GM21576 (cell line): ENCODE data around the gene ZER1.
A peak's percentile ranks its signal among the peaks of the same experiment; 100 is the strongest.

Experiments used
- ATAC-seq: cut with Tn5 transposase; IDR thresholded peaks from one replicate; pipeline ENCODE4 v1.9.1; 2021; ENCODE audit warnings: mild to moderate bottlenecking, moderate library complexity; ENCODE audit not compliant: unreplicated experiment

ZER1 gene

DNA sequence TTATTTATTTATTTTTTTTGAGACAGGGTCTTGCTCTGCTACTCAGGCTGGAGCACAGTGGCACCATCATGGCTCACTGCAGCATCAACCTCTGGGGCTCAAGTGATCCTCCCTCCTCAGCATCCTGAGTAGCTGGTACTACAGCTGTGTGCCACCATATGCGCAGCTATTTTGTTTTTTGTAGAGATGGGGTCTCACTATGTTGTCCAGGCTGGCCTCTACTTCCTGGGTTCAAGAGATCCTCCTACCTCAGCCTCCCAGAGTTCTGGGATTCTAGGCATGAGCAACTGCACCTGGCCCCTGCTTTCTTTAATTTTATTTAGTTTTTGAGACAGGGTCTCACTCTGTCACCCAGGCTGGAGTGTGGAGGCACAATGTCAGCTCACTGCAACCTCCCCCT is 28.3 kb downstream of the ZER1 start:
- no peak for ATAC-seq

DNA sequence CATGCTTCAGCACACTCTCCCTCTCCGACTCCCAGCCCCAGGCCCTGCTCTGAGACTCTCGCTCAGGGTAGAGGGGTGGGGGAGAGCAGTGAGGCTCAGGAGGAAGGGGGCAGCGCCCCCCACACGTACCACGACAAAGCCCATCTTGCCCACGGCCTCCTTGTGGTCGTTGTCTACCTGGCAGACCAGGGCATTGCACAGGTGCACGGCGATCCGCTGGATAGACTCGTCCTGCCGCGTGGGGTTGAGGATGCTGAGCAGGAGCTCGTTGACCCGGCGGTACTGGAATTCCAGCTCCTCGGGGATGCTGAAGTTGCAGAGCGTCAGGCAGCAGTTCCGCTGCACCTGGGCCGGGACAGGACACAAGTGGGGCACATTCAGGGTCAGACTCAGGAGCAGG is 29.3 kb downstream of the ZER1 start:
- no peak for ATAC-seq

DNA sequence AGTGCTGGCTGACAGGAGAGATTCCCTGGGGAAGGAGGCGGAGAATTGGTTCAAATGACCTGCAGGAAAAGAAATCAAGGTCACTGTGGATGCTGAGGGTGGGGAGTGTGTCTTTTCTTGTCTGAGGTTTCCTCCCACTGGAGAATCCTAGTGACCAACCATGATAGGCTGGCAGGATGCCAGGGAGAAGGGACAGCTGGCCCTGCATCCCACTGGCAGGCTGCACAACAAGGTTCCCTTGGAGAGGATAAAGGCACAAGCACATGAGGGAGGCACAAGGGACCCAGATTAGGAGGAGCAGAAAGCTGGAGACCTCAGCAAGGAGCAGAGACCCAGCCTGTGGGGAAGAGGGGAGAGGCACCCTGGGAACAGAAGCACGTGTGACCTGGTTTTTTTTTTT is 36.4 kb downstream of the ZER1 start:
- no peak for ATAC-seq

DNA sequence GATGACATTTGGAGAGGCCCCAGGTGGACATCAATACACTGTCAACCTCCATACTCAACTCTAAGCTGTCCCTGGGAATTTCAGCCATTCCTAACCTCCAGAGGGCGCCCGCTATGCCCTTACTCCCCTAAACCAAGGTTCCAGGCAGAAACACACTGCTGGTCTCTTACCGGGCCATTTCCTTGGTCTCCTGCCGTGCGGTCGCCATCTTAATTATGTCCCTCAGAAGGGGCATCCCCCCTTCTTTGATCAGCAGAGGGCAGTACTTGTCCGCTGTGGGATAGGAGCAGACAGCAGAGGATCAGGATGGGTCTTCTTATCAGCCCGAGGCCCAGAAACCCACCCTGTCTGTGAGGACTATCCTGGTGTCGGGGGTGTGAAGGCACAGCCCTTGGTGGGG is 38.5 kb downstream of the ZER1 start:
- no peak for ATAC-seq

DNA sequence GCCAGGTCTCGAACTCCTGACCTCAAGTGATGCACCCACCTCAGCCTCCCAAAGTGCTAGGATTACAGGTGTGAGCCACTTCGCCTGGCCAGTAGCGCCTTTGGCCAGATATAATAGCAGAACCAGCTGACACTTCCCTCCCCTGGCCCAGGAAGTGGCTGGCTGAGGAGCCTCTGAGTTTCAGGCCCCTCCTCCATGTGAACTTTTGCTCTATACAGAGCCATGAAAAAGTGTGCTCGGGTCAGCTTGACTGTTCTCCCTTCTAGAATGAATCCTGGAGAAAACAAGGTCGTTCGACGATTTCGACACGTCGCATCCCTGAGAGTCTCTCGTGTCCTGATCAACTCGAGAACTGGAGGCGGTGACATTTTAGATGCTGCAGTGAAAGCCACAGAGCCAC is 39.2 kb downstream of the ZER1 start:
- no peak for ATAC-seq

DNA sequence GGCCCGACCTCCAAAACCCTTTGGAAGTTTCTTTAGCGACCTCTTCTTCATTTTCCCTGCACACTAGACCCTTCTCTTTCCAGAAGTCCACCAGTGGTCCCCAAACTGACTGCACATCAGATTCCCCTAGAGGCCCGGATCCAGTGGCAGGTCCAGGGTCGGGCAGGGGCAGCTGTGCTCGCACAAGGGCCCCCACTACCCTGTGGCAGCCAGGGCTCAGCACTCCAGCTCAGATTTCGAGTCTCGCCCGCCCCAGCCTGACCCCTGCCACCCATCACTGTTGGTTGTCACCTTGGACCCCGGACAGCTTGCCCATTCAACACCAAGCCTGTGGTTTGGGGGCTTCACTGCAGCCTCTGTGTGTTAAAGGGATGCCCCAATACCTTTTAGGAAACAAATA is 40.0 kb downstream of the ZER1 start:
- no peak for ATAC-seq

DNA sequence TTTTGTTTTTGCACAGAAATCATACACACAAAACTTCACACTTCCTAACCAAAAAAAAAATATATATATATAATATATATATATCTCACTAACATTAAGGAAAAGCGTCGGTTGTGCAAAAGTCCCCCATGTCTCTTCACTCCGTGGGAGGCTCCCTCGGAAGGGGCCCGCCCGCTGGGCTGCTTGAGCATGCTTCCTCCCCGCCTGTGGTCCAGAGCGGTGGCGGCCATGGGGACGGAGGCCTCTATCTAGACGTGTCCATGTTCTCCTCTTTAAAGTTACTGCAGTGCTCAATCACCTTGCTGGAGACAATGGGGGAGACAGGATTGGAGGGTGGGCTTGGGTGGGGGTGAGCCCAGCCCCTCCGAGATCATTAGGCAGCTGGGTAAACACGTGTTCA is 40.6 kb downstream of the ZER1 start:
- ATAC-seq, result no peak

DNA sequence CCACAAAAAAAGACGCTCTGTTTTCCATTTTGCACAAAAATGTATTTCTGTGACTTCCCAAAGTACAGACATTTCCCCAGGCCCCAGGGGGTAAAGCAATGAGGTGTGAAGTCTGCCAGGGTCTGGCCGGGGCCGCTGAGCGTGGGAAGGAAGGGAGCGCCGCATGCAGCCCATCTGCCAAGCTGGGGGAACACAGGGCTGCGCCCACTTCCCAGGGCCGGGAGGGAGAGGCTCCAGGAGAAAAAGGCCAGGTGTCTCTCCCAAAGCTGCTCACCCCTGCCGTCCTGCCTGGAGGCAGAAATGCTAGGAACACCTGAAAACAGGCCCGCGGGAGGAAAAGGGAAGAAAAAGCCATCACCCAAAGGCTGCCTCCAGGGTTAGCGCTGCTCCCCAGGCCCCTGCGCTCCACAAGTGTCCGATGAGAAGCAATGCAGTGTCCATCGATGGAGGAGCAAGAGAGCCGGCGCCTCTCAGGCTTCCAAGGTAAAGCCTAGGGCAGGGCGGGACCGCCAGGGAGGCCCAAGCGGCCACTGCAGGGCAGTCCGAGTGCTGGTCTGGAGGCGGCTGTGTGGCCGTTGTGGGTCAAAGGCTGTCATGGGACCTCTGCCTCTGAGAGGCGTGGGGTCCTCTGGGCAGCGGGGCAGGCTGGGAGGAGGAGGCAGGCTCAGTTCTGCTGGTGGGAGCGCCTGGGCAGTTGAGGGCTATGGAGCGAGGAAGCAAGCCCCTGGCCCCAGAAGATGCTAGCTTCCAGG is 41.8 kb downstream of the ZER1 start:
- no peak for ATAC-seq

DNA sequence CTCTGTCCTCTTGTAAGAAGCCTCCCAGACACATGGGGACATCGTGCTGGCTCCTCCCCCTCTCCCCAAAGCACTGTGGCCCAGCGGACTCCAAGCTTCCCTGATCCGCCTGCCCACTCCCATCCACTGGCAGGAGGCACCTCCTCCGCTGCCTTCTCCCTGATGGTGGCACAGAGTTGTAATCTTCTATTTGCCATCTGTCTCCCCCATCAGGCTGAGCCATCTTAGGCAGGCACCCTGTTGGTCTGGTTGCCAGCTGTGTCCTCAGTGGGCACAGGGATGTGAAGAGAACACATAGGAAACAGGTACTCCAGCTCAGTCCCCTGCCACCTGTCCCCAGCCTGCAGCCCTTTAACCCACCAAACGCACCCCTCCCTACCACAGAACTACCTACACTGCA is 42.4 kb downstream of the ZER1 start:
- no peak for ATAC-seq

DNA sequence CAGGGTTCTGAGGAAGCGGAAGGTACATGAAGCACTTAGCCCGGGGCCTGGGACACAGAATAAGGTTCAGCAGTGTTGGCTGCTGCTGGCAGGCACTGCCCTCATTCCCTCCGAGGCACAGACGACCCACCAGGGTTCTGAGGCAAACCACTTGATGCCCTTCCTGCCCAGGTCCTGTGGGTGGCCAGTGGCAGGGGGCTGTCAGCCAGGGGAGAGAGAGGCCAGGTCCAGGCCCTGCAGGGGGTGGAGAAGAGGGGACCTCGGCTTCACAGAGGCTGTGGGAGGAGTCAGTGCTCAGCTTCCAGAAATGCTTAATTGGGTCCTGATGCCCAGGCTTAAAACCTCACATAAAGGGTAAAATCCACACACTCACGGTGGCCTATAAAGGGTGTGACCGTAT is 43.4 kb downstream of the ZER1 start:
- no peak for ATAC-seq

DNA sequence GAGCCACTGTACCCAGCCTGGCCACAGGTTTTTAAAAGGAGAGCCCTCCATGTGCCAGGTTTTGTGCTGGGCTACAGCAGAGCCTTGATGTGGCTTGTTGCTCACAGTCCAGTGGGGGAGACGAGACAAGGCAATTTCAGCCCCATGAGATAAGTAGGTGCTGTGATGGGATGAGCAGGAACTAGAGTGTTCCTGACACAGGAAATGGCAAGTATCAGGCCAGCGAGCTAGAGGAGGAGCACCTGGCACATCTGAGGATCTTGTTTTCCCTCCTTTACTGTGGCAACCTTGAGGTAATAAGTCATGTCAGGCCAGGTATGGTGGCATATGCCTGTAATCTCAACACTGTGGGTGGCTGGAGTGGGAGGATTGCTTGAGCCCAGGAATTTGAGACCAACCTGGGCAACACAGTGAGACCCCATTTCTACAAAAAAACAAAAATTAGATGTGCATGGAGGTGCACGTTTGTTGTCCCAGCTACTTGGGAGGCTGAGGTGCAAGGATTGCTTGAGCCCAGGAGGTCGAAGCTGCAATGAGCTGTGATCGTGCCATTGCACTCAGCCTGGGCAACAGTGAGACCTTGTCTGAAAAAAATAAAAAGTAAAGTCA is 44.0 kb downstream of the ZER1 start:
- no peak for ATAC-seq

DNA sequence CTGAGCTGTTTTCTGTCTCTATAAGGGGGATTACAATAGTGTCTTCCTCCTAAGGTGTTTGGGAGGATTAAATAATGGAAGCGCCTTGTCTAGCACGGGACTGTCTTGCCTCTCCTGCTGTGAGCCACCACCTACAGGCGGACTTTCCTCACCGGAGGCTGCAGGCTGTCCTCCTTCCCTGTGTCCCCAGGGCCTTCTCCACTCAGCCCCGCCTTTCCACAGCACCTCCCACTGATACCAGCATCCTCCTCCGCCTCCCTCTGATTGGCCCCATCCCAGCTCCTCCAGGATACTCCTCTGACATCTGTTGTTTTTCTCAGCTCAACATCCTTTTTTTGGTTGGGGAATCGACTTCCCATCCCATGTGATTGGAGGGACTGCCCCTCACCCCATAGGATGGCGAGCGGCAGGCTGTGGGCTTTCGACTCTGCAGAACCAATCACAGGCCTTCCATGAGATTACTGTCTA is 46.9 kb downstream of the ZER1 start:
- no peak for ATAC-seq

DNA sequence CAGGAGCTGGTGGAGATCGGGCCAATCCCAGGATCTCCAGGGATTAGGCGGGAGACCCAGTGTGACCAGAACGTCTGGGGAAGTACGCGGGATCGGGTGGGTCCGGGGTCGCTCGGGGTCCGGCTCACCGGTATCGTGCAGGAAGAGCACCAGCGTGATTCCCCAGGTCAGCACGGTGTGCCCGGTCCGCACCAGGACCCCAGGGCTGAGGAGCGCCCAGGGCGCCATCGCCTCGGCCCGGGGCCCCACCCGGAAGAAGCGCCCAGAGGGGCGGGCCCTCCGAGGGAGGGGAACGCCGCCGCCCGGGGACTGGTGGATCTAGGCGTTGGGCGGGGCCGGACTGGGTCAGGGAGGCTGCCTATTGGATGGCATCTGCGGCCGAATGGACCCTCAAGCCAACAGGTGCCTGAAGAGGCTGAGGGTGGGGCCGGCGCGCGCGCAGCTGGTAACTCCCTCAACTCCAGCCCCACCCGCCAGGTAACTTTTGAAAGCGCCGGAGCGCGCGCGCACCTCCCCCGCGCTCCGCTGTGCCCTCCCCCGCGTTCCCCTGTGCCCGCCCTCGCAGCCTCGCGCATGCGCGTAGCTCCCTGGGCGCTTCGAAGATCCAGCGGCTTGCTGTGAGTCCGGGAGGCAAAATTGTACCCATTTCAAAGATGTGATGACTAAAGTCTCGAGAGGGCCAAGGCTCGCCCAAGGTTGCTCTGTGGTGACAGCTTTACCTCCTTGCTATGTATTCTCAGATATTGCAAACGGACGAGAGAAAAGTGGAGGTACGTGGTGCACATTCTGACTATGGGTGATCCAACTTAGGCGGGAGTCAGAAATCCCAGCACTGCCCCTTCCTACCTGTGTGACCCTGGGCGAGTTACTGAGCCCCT is 47.6 kb downstream of the ZER1 start, which contains the start of gene ZDHHC12:
Gene ZDHHC12, minus strand, starts transcription at position 262 of the 878 bp plus-strand sequence. Its CDS starts 34 bp downstream, at position 228.
- peak; percentile 93 for ATAC-seq

DNA sequence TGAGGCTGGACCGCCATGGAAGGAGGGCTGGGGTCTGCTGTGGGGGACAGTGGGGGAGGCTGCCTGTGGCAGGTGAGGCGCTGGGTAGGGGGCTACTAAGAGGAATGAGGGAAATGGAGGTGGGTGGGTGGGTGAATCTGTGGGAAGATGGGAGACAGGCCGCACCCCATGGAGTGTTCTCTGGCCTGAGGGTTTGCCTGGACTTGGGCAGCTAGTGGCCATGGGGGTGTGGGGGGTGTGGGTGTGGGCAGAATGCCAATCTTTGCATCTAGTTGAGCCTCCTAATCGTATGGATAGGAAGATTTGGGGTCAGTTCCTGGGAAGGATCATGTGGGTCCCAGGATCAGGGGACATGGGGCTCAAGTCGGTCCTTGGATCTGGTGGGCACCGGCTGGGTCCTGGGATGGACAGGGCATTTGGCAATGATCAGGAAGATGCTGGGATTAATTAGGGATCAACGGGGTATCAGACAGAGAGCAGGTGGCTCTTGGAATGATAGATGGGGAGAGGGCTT is 48.3 kb downstream of the ZER1 start:
- ATAC-seq, result no peak

DNA sequence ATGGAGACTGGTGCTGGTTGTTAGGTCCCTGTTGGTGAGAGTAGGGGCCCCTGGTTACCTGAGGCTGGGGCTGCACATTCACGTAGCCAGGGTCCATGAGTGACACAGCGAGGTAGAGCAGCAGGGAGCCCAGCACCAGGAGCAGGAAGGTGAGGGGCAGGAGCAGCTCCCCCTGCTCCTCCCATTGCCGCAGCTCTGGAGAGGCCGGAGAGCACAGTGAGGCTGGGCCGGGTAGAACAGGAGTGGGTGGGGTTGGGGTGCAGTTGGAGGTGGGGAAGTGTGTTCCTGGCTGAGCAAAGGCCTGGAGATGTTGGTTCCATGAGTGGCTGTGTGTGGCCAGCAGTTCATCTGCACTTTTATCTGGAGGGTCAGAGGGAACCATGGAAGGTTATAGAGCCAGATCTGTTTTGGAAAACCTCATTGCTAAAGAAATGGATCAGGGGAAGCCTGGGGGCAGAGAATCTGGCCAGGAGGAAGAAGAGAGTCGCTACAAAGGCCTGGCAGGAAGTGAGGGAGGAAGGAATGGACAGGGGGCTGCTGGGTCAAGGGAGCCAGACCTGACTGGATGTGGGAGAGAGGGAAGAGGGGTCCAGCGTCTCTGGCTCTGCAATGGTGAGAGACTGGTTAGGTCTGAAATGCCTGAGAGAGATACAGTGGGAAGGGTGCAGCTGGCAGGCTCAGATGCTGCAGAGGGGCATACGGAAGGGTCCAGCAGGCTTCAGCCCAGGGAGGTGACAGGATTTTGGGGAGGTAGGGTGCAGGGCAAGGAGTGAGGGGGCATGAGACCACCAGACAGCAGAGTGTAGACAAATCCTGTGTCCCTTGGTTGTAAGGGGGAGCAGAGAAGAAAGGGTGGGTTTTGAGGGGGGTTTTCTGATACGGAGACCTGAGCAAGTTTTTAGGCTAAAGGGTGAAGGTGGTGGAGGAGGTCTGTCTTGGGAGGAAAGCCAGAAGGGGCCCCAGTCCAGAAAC is 49.1 kb downstream of the ZER1 start:
- ATAC-seq, result no peak

DNA sequence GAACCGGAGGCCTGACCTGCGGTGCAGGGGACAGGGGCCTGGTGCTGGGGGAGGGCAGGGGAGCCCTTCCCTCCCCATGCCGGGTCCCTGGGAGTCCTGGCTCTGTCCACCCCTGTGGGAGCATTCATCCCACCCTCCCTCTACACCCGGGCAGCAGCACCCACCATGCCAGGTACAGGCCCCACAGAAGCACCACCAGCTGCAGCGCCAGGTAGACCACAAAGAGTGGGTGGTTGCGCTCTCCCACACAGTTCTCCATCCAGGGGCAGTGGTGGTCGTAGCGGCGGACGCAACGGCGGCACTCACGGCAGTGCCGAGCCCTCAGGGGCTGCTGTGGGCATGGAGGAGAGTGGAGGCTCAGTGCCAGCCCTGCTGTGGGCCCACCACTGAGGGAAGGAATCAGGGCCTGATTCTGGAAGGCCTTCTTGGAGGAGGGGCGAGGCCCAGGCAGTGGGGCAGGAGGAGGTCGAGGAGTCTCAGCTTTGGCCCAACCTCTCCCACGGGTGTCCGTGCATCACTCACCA is 50.2 kb downstream of the ZER1 start:
- no peak for ATAC-seq

DNA sequence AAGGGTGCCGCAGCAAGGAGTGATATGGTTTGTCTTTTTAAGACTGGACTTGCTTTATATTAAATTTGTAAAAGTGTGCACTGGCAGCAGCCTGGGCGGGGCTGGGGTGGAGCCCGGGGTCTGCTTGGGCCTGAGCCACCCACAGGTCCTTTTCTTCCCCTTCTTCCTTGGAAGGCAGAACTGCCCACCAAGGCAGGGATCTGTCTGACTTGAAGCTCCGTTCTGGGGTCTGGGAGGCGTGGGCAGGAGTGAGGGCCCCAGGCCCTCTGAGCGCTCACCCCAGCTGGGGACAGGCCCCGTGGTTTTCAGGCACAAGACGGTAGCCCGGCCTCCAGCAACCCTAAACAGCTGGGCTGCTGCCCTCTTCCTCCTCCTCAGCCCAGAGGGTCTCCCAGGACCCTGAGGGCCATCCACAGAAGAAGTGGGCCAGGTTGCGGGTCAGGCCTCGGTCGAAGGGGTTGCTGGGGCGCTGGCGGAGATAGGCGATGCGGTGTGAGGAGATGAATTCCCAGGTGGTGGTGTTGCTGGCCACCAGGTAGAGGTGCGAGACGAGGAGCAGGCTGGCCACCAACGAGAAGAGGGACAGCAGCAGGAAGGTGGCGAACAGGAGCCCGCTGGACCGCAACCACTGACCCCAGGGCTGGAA is 50.8 kb downstream of the ZER1 start:
- no peak for ATAC-seq

DNA sequence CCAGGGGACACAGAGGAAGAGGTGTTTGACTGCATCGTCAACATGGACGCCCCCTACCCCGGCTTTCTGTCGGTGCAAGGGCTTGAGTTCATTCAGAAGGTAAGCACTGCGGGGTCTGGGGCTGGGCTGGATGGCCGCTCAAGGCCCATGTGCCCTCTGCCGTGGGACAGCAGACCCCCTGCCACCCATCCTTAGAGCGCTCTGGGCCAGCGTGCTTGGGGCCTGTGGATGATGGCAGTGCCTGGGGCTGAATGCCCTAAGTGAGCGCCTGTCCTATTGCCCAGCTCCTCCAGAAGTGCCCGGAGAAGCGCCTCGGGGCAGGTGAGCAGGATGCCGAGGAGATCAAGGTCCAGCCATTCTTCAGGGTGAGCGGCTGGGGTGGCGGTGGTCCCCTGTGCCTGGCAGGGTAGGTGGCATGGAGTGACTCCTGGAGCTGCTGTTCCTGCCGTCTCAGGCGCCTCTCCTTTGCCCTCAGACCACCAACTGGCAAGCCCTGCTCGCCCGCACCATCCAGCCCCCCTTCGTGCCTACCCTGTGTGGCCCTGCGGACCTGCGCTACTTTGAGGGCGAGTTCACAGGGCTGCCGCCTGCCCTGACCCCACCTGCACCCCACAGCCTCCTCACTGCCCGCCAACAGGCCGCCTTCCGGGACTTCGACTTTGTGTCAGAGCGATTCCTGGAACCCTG is 51.7 kb downstream of the ZER1 start:
- ATAC-seq, result no peak

DNA sequence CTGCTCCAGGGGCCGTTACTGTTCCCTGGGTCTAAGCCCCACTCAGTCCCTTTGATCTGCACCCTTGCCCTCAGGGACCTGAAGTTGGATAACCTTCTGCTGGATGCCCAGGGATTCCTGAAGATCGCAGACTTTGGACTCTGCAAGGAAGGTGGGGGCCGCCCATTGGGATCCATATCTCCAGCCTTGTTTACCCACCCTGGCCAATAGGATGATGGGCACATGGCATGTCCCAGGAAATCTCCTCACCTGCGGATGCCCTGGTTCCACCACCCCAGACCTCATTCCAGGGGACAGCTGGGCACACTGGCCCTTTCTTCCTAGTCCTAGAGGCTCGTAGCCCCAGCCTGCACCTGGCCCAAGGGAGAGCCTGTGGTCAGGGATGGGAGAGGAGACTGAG is 53.3 kb downstream of the ZER1 start:
- ATAC-seq, result no peak
